Measurements from ENCODE around the gene CCDC136. TPM values are rescaled to one million over a fixed set of nuclear protein-coding genes. Genes with fewer than 3 reads are reported as not detected.

Gene CCDC136
- total and polyA plus RNA-seq, 3 donors from 2014 or later, result 265 to 564 (median 553) TPM

- no peak for DNase-seq
Observed at GRCh38 chr7:128827971-128828711, 36.4 kb downstream of the CCDC136 start.

GRCh38 chr7:128829391-128830166 lies 37.8 kb downstream of the CCDC136 start:
- TF ChIP-seq POLR2A (IDR thresholded peaks at IDR 0.05) (no peak), CTCF (IDR thresholded peaks at IDR 0.05) (no peak)
- peak overlapping the region in 1 of 2 donors; percentile 59 for H3K4me3 ChIP-seq
- 27 to 43% methylated on average over 3 to 11 of the region's 13 CpGs for WGBS, 2 donors
- peaks cover 29% of the 10 kb centered on the region for H3K4me1 ChIP-seq
- no peaks in the 10 kb centered on the region for H3K36me3 ChIP-seq (ENCODE audit: low read depth, missing control alignments)
- intact Hi-C loops (cut with DNase I; ENCODE audit: low total_unique reads), result no loop called here
- DNase-seq, result no peak
- H3K27ac ChIP-seq, result peak overlapping the region in 1 of 2 donors; percentile 30
- no peaks in the 10 kb centered on the region for H3K27me3 ChIP-seq
- no peaks in the 10 kb centered on the region for H3K9me3 ChIP-seq

More at GRCh38 chr7:128827971-128828711, 36.4 kb downstream of the CCDC136 start:
- no peak overlapping the region for H3K27ac ChIP-seq
- no peaks in the 10 kb centered on the region for H3K9me3 ChIP-seq
- intact Hi-C loops (cut with DNase I; ENCODE audit: low total_unique reads), result no loop called here
- TF ChIP-seq POLR2A (IDR thresholded peaks at IDR 0.05) (no peak), CTCF (IDR thresholded peaks at IDR 0.05) (no peak)
- 83 to 85% methylated on average over 10 of the region's 10 CpGs for WGBS, 2 donors
- H3K36me3 ChIP-seq (ENCODE audit: low read depth, missing control alignments), result no peaks in the 10 kb centered on the region
- no peaks in the 10 kb centered on the region for H3K27me3 ChIP-seq
- no peak overlapping the region for H3K4me3 ChIP-seq
- H3K4me1 ChIP-seq, result peaks cover 22% of the 10 kb centered on the region

GRCh38 chr7:128830231-128831177 lies 38.7 kb downstream of the CCDC136 start, which contains the start of gene FLNC:
TSS of gene FLNC (plus strand) at chr7:128830406. CDS start at chr7:128830638, 232 bp downstream.
- no peak for TF ChIP-seq POLR2A (IDR thresholded peaks at IDR 0.05)
- TF ChIP-seq CTCF (IDR thresholded peaks at IDR 0.05), result no peak
- Histone ChIP-seq H3K27me3 (no peaks in the 10 kb centered on the region), H3K4me3 (peak within 1 kb of the TSS; percentile 47 to 59), H3K27ac (peak within 1 kb of the TSS; percentile 39 to 61), H3K36me3 (ENCODE audit: low read depth, missing control alignments) (no peaks in the 10 kb centered on the region), H3K4me1 (peaks cover 29% of the 10 kb centered on the region), H3K9me3 (no peaks in the 10 kb centered on the region)
- intact Hi-C loops (cut with DNase I; ENCODE audit: low total_unique reads), result no loop called here
- peak; percentile 54 for DNase-seq
- 2 to 8% methylated on average over 18 to 66 of the region's 109 CpGs for WGBS, 2 donors

GRCh38 chr7:128831178-128831993 lies 39.6 kb downstream of the CCDC136 start:
- TF ChIP-seq CTCF (IDR thresholded peaks at IDR 0.05), result no peak
- TF ChIP-seq POLR2A (IDR thresholded peaks at IDR 0.05), result no peak

More at GRCh38 chr7:128831178-128831993, 39.6 kb downstream of the CCDC136 start:
- WGBS, 2 donors, result 12 to 20% methylated on average over 5 to 33 of the region's 33 CpGs
- no peaks in the 10 kb centered on the region for H3K27me3 ChIP-seq
- peaks cover 29% of the 10 kb centered on the region for H3K4me1 ChIP-seq
- peak overlapping the region; percentile 39 to 61 for H3K27ac ChIP-seq
- no peaks in the 10 kb centered on the region for H3K36me3 ChIP-seq (ENCODE audit: low read depth, missing control alignments)
- no peaks in the 10 kb centered on the region for H3K9me3 ChIP-seq
- peak overlapping the region; percentile 47 to 59 for H3K4me3 ChIP-seq
- no peak for DNase-seq
- intact Hi-C loops (cut with DNase I; ENCODE audit: low total_unique reads), result no loop called here

Measured in testis (tissue), 3 donors.